SU-DHL-6 (cell line): Measurements from ENCODE around the gene SLC17A9.

Source experiments
- EZH2phosphoT487 ChIP-seq: fragments of 200-600 bp; sonication (generic), shearing (Covaris generic); conservative IDR thresholded peaks from 2 replicates; pipeline ENCODE4 v1.6.1; 2018; ENCODE audit warnings: mild to moderate bottlenecking, antibody characterized with exemption, low read length, moderate library complexity, mixed read lengths
- TF ChIP-seq, protein P1 (sequence below): fragments of 200-600 bp; sonication (generic); IDR thresholded peaks from one replicate; pipeline ENCODE4 v1.5.1; 2017; ENCODE audit warnings: antibody characterized with exemption, mild to moderate bottlenecking, low read length, moderate library complexity; ENCODE audit not compliant: insufficient read depth, poor library complexity, severe bottlenecking

DNA sequence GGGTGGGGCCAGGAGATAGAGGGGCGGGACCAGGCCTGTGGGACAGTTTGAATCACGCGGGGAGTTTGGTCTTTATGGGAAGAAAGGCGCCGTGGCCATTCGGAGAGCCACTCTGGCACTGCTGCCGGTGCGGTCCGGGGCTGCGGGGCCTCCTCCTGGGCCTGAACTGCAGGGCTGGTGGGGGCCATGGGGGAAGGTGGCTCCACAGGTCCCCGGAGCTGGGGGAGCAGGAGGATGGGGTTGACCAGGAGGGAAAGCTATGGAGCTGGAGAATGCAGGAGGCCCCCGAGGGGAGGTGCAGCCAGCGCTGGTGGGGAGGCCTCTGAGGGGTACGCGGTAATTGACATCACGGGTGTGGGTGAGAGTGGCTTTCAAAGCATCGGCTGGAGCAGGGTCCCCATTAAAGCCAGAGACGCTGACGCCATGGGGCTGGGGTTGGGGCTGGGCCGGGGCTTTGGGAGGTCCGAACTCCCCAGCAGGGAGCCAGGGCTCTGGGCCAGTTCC lies 56.1 kb downstream of the SLC17A9 start:
- TF ChIP-seq, protein P1, sequence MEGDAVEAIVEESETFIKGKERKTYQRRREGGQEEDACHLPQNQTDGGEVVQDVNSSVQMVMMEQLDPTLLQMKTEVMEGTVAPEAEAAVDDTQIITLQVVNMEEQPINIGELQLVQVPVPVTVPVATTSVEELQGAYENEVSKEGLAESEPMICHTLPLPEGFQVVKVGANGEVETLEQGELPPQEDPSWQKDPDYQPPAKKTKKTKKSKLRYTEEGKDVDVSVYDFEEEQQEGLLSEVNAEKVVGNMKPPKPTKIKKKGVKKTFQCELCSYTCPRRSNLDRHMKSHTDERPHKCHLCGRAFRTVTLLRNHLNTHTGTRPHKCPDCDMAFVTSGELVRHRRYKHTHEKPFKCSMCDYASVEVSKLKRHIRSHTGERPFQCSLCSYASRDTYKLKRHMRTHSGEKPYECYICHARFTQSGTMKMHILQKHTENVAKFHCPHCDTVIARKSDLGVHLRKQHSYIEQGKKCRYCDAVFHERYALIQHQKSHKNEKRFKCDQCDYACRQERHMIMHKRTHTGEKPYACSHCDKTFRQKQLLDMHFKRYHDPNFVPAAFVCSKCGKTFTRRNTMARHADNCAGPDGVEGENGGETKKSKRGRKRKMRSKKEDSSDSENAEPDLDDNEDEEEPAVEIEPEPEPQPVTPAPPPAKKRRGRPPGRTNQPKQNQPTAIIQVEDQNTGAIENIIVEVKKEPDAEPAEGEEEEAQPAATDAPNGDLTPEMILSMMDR = no peak
- no peak for TF ChIP-seq EZH2phosphoT487
